CD4-positive, alpha-beta memory T cell (primary cell): ENCODE measurements around the gene EMILIN1. TPM values are rescaled to one million over a fixed set of nuclear protein-coding genes. Genes with fewer than 3 reads are reported as not detected.
A peak's percentile ranks its signal among the peaks of the same experiment; 100 is the strongest.

Experiments
- CTCF ChIA-PET: fragments of 350-600 bp; sonication (Branson Sonifier 250); formaldehyde crosslinking; loops from one replicate; lab custom pipeline; 2021; ENCODE audit warnings: inconsistent platforms; ENCODE audit not compliant: partially characterized antibody; lab: Charles Lee
- POLR2A ChIA-PET: fragments of 350-600 bp; sonication (Branson Sonifier 250); formaldehyde crosslinking; loops from one replicate; lab custom pipeline; 2021; ENCODE audit not compliant: partially characterized antibody; lab: Charles Lee
- DNase-seq, 5 donors: peaks; one replicate each; pipeline versions ENCODE4 v3.0.0 to v3.0.0-alpha.2; 2020 to 2022; ENCODE audit warnings: mixed read lengths in 1 of 5
- H3K27ac ChIP-seq: one replicate; pipeline ENCODE4 v1.7.0; 2013; ENCODE audit warnings: low read depth, low read length
- H3K27me3 ChIP-seq: 2 replicates; pipeline ENCODE4 v1.7.0; 2013; ENCODE audit warnings: mild to moderate bottlenecking, low read length, moderate library complexity; ENCODE audit not compliant: insufficient read depth
- H3K36me3 ChIP-seq: 2 replicates; pipeline ENCODE4 v1.7.0; 2013; ENCODE audit warnings: mild to moderate bottlenecking, low read length, moderate library complexity; ENCODE audit not compliant: insufficient read depth
- H3K4me1 ChIP-seq: 2 replicates; pipeline ENCODE4 v1.7.0; 2013; ENCODE audit warnings: mild to moderate bottlenecking, low read length, moderate library complexity; ENCODE audit not compliant: insufficient read depth
- H3K4me3 ChIP-seq, 2 donors: one replicate each; pipeline ENCODE4 v1.7.0; 2013; ENCODE audit warnings: low read length in 2 of 2, mild to moderate bottlenecking in 1 of 2
- H3K9me3 ChIP-seq, 2 donors: one replicate each; pipeline ENCODE4 v1.7.0; 2013; ENCODE audit warnings: low read length in 2 of 2, control low read depth in 1 of 2; ENCODE audit not compliant: control insufficient read depth in 1 of 2
- H3K27ac Mint-ChIP-seq, 7 donors: one replicate each; pipeline ENCODE4 v1.8.0; 2020 to 2021; ENCODE audit warnings: mixed read lengths in 7 of 7, mild to moderate bottlenecking in 6 of 7, inconsistent platforms in 3 of 7, moderate library complexity in 3 of 7
- H3K27me3 Mint-ChIP-seq, 2 donors: one replicate each; pipeline ENCODE4 v1.8.0; 2020 to 2021; ENCODE audit warnings: mixed read lengths in 2 of 2
- H3K36me3 Mint-ChIP-seq, 2 donors: one replicate each; pipeline ENCODE4 v1.8.0; 2020 to 2021; ENCODE audit warnings: mixed read lengths in 2 of 2, inconsistent platforms in 1 of 2, mild to moderate bottlenecking in 1 of 2
- H3K4me1 Mint-ChIP-seq, 4 donors: one replicate each; pipeline ENCODE4 v1.8.0; 2020 to 2021; ENCODE audit warnings: mixed read lengths in 4 of 4, mild to moderate bottlenecking in 1 of 4
- H3K4me3 Mint-ChIP-seq, 8 donors: one replicate each; pipeline ENCODE4 v1.8.0; 2020 to 2021; ENCODE audit warnings: mixed read lengths in 8 of 8, mild to moderate bottlenecking in 7 of 8, moderate library complexity in 6 of 8, inconsistent platforms in 3 of 8
- H3K9me3 Mint-ChIP-seq, 8 donors: one replicate each; pipeline ENCODE4 v1.8.0; 2020 to 2021; ENCODE audit warnings: mixed read lengths in 8 of 8, mild to moderate bottlenecking in 5 of 8, inconsistent platforms in 3 of 8, moderate library complexity in 1 of 8
- intact Hi-C: fragments of 100-400 bp; cut with micrococcal nuclease; formaldehyde crosslinking; loops from one replicate; pipeline ENCODE4 v1.15.1; 2023
- polyA plus RNA-seq, 2 donors: library from polyadenylated mRNA; unstranded; fragments of 300-500 nt; fragmentation: Illumina TruSeq; gene quantifications; one replicate each; pipeline ENCODE4 v1.2.3, GENCODE V29; 2021
- total RNA-seq, 2 experiments: library from RNA; stranded (reverse); gene quantifications; one replicate each; pipeline ENCODE4 v1.2.3, GENCODE V29; 2021

EMILIN1 gene
- total and polyA plus RNA-seq, 4 experiments from 2014 or later, result 0.33 to 0.81 (median 0.51) TPM

GRCh38 chr2:27097341-27097740 is 18.9 kb downstream of the EMILIN1 start:
- Histone ChIP-seq H3K27ac (no peak overlapping the region), H3K9me3 (no peaks in the 10 kb centered on the region), H3K4me3 (no peak overlapping the region), H3K27me3 (no peaks in the 10 kb centered on the region), H3K4me1 (peaks cover 9% of the 10 kb centered on the region), H3K36me3 (no peaks in the 10 kb centered on the region)
- no peak for DNase-seq
- Mint-ChIP-seq H3K36me3 (peaks cover 0 to 1% of the 10 kb centered on the region in 2 donors), H3K4me1 (peaks cover 8 to 16% (median 10%) of the 10 kb centered on the region in 4 donors), H3K9me3 (no peaks in the 10 kb centered on the region), H3K27ac (no peak overlapping the region), H3K4me3 (no peak overlapping the region), H3K27me3 (no peaks in the 10 kb centered on the region)
- ChIA-PET CTCF (interaction anchor here (0.9 to 10.0 kb wide), 8 partner anchors 10 to 206 kb away, joined by 3 to 121 read pairs (median 6); partner anchors contain the start of genes KHK and TRIM54), POLR2A (interaction anchor here (1.3 to 1.8 kb wide), 2 partner anchors 16 to 26 kb away, joined by 4 to 6 read pairs; partner anchors contain the start of gene OST4)
- intact Hi-C loops, result no loop called here

- H3K4me3 ChIP-seq, result no peak overlapping the region
- no peaks in the 10 kb centered on the region for H3K9me3 Mint-ChIP-seq
- DNase-seq, result no peak
- no peaks in the 10 kb centered on the region for H3K36me3 ChIP-seq
- peaks cover 8 to 16% (median 10%) of the 10 kb centered on the region in 4 donors for H3K4me1 Mint-ChIP-seq
- no peaks in the 10 kb centered on the region for H3K27me3 ChIP-seq
- no peaks in the 10 kb centered on the region for H3K9me3 ChIP-seq
- H3K27ac ChIP-seq, result no peak overlapping the region
- peaks cover 0 to 1% of the 10 kb centered on the region in 2 donors for H3K36me3 Mint-ChIP-seq
- no peaks in the 10 kb centered on the region for H3K27me3 Mint-ChIP-seq
- H3K4me1 ChIP-seq, result peaks cover 9% of the 10 kb centered on the region
- no peak overlapping the region for H3K27ac Mint-ChIP-seq
- intact Hi-C loops, result no loop called here
- ChIA-PET CTCF (interaction anchor here (0.5 to 10.0 kb wide), 9 partner anchors 8 to 254 kb away, joined by 3 to 121 read pairs (median 5); partner anchors contain the start of genes ABHD1 and TRIM54), POLR2A (no interaction called here)
- H3K4me3 Mint-ChIP-seq, result no peak overlapping the region
These were observed 21.0 kb downstream of the EMILIN1 start for GRCh38 chr2:27099334-27099955.

- intact Hi-C loops, result no loop called here
- no peaks in the 10 kb centered on the region for H3K36me3 ChIP-seq
- ChIA-PET POLR2A (no interaction called here), CTCF (interaction anchor here (0.5 to 10.0 kb wide), 9 partner anchors 9 to 253 kb away, joined by 3 to 121 read pairs (median 5); partner anchors contain the start of genes ABHD1 and TRIM54)
- H3K27ac Mint-ChIP-seq, result peak overlapping the region in 1 of 7 donors; percentile 42
- H3K27ac ChIP-seq, result no peak overlapping the region
- H3K27me3 ChIP-seq, result no peaks in the 10 kb centered on the region
- peaks cover 8 to 16% (median 10%) of the 10 kb centered on the region in 4 donors for H3K4me1 Mint-ChIP-seq
- peaks cover 9% of the 10 kb centered on the region for H3K4me1 ChIP-seq
- no peak overlapping the region for H3K4me3 Mint-ChIP-seq
- H3K27me3 Mint-ChIP-seq, result peaks cover 0 to 2% of the 10 kb centered on the region in 2 donors
- H3K9me3 ChIP-seq, result no peaks in the 10 kb centered on the region
- H3K9me3 Mint-ChIP-seq, result no peaks in the 10 kb centered on the region
- no peak for DNase-seq
- H3K4me3 ChIP-seq, result no peak overlapping the region
- H3K36me3 Mint-ChIP-seq, result peaks cover 0 to 1% of the 10 kb centered on the region in 2 donors
These were observed 21.6 kb downstream of the EMILIN1 start for GRCh38 chr2:27100036-27100435.

- POLR2A ChIA-PET, result no interaction called here
- Mint-ChIP-seq H3K4me1 (peaks cover 0 to 3% (median 0%) of the 10 kb centered on the region in 4 donors), H3K27me3 (peaks cover 4 to 8% of the 10 kb centered on the region in 2 donors), H3K27ac (no peak overlapping the region), H3K36me3 (peaks cover 0 to 1% of the 10 kb centered on the region in 2 donors), H3K9me3 (no peaks in the 10 kb centered on the region), H3K4me3 (no peak overlapping the region)
- DNase-seq, result no peak
- CTCF ChIA-PET, result interaction anchor here (2.6 to 10.0 kb wide), 2 partner anchors 180 to 201 kb away, joined by 13 to 121 read pairs; partner anchors contain the start of gene TRIM54
- Histone ChIP-seq H3K36me3 (no peaks in the 10 kb centered on the region), H3K9me3 (no peaks in the 10 kb centered on the region), H3K4me1 (no peaks in the 10 kb centered on the region), H3K27me3 (no peaks in the 10 kb centered on the region), H3K4me3 (no peak overlapping the region), H3K27ac (no peak overlapping the region)
- intact Hi-C loops, result no loop called here
These were observed 23.9 kb downstream of the EMILIN1 start for GRCh38 chr2:27102329-27102728.

GRCh38 chr2:27105981-27106380 is 27.6 kb downstream of the EMILIN1 start:
- Mint-ChIP-seq H3K27ac (no peak overlapping the region), H3K4me3 (no peak overlapping the region), H3K9me3 (no peaks in the 10 kb centered on the region), H3K27me3 (peaks cover 4 to 12% of the 10 kb centered on the region in 2 donors), H3K4me1 (no peaks in the 10 kb centered on the region), H3K36me3 (no peaks in the 10 kb centered on the region)
- no peaks in the 10 kb centered on the region for H3K27me3 ChIP-seq
- H3K4me1 ChIP-seq, result no peaks in the 10 kb centered on the region
- DNase-seq, result no peak
- intact Hi-C loops, result no loop called here
- CTCF ChIA-PET, result interaction anchor here (1.1 to 1.6 kb wide), 2 partner anchors 174 to 197 kb away, joined by 3 to 7 read pairs; no protein-coding TSS in a partner anchor
- H3K36me3 ChIP-seq, result no peaks in the 10 kb centered on the region
- no peak overlapping the region for H3K27ac ChIP-seq
- H3K9me3 ChIP-seq, result no peaks in the 10 kb centered on the region
- no peak overlapping the region for H3K4me3 ChIP-seq
- POLR2A ChIA-PET, result no interaction called here

- POLR2A ChIA-PET, result interaction anchor here (0.6 kb wide), 1 partner anchor 25 kb away, joined by 3 read pairs; no protein-coding TSS in a partner anchor
- H3K36me3 ChIP-seq, result no peaks in the 10 kb centered on the region
- no peak overlapping the region for H3K4me3 ChIP-seq
- no peak overlapping the region for H3K27ac ChIP-seq
- Mint-ChIP-seq H3K4me1 (no peaks in the 10 kb centered on the region), H3K27ac (no peak overlapping the region), H3K9me3 (no peaks in the 10 kb centered on the region), H3K4me3 (no peak overlapping the region), H3K36me3 (no peaks in the 10 kb centered on the region), H3K27me3 (peaks cover 5 to 16% of the 10 kb centered on the region in 2 donors)
- no peaks in the 10 kb centered on the region for H3K27me3 ChIP-seq
- no peaks in the 10 kb centered on the region for H3K4me1 ChIP-seq
- no peak for DNase-seq
- H3K9me3 ChIP-seq, result no peaks in the 10 kb centered on the region
- CTCF ChIA-PET, result interaction anchor here (1.7 kb wide), 1 partner anchor 172 kb away, joined by 4 read pairs; no protein-coding TSS in a partner anchor
- intact Hi-C loops, result no loop called here
These were observed 29.8 kb downstream of the EMILIN1 start for GRCh38 chr2:27108221-27108620.

- Histone ChIP-seq H3K4me3 (no peak overlapping the region), H3K27ac (no peak overlapping the region), H3K36me3 (no peaks in the 10 kb centered on the region), H3K4me1 (no peaks in the 10 kb centered on the region), H3K9me3 (no peaks in the 10 kb centered on the region), H3K27me3 (no peaks in the 10 kb centered on the region)
- peak overlapping the region in 1 of 7 donors; percentile 43 for H3K27ac Mint-ChIP-seq
- intact Hi-C loops, result no loop called here
- ChIA-PET CTCF (interaction anchor here (1.7 kb wide), 1 partner anchor 171 kb away, joined by 4 read pairs; no protein-coding TSS in a partner anchor), POLR2A (no interaction called here)
- H3K27me3 Mint-ChIP-seq, result peaks cover 5 to 16% of the 10 kb centered on the region in 2 donors
- no peaks in the 10 kb centered on the region for H3K4me1 Mint-ChIP-seq
- H3K9me3 Mint-ChIP-seq, result no peaks in the 10 kb centered on the region
- H3K4me3 Mint-ChIP-seq, result no peak overlapping the region
- no peaks in the 10 kb centered on the region for H3K36me3 Mint-ChIP-seq
- DNase-seq, result no peak
These were observed 30.7 kb downstream of the EMILIN1 start for GRCh38 chr2:27109083-27109482.
